Muscle of arm (tissue), 12 donors: Measurements from ENCODE around the gene AP3D1. TPM values are rescaled to one million over a fixed set of nuclear protein-coding genes. Genes with fewer than 3 reads are reported as not detected.

Source experiments
- polyA plus RNA-seq, 12 donors: library from polyadenylated mRNA; unstranded; fragments of 120-200 nt; gene quantifications; one replicate each; pipeline ENCODE4 v1.2.1, GENCODE V29; 2013; ENCODE audit not compliant: insufficient read length in 12 of 12

Gene AP3D1
- polyA plus RNA-seq, 12 donors: 32.3 to 77.2 (median 59.1) TPM; not detected in 1

Other genes with a start within 250 kb of the AP3D1 start
- gene ADAT3, start 246.2 kb downstream of the AP3D1 start, polyA plus RNA-seq: 1 to 10 TPM in 8 of 12 donors, under 1 TPM in 2, not detected in 2; 0.70 to 2.9 (median 1.2) TPM
- gene SCAMP4, start 246.2 kb downstream of the AP3D1 start, polyA plus RNA-seq: 10 to 100 TPM in 11 of 12 donors, not detected in 1; 18.3 to 42.5 (median 25.1) TPM
- gene CSNK1G2, start 210.4 kb downstream of the AP3D1 start, polyA plus RNA-seq: 100 to 1,000 TPM in 1 of 12 donors, 10 to 100 TPM in 10, not detected in 1; 25.3 to 114 (median 36.0) TPM
- gene BTBD2, start 135.9 kb downstream of the AP3D1 start, polyA plus RNA-seq: 10 to 100 TPM in 11 of 12 donors, not detected in 1; 51.2 to 83.3 (median 59.4) TPM
- 100 to 1,000 TPM in 3 of 12 donors, 10 to 100 TPM in 9; 51.7 to 925 (median 82.0) TPM for gene MKNK2, start 100.3 kb downstream of the AP3D1 start, polyA plus RNA-seq
- 10 to 100 TPM in 11 of 12 donors, not detected in 1; 14.5 to 28.4 (median 15.8) TPM for gene MOB3A, start 55.2 kb downstream of the AP3D1 start, polyA plus RNA-seq
- 1 to 10 TPM in 9 of 12 donors, under 1 TPM in 1, not detected in 2; 0.97 to 3.8 (median 2.0) TPM for gene IZUMO4, start 54.7 kb downstream of the AP3D1 start, polyA plus RNA-seq
- 10 to 100 TPM in 11 of 12 donors, not detected in 1; 17.0 to 30.7 (median 21.3) TPM for gene DOT1L, start 12.4 kb upstream of the AP3D1 start, polyA plus RNA-seq
- gene PLEKHJ1, start 84.8 kb upstream of the AP3D1 start, polyA plus RNA-seq: 100 to 1,000 TPM in 1 of 12 donors, 10 to 100 TPM in 10, not detected in 1; 41.5 to 161 (median 54.8) TPM
- gene SF3A2, start 85.3 kb upstream of the AP3D1 start, polyA plus RNA-seq: 10 to 100 TPM in 11 of 12 donors, not detected in 1; 43.8 to 91.0 (median 53.3) TPM
- gene AMH, start 97.8 kb upstream of the AP3D1 start, polyA plus RNA-seq: 1 to 10 TPM in 10 of 12 donors, under 1 TPM in 1, not detected in 1; 0.28 to 7.8 (median 4.2) TPM
- gene JSRP1, start 104.9 kb upstream of the AP3D1 start, polyA plus RNA-seq: 100 to 1,000 TPM in 1 of 12 donors, 10 to 100 TPM in 10, not detected in 1; 28.5 to 107 (median 53.7) TPM
- under 1 TPM in 7 of 12 donors, not detected in 5; 0.05 to 0.16 (median 0.09) TPM for gene PEAK3, start 130.6 kb upstream of the AP3D1 start, polyA plus RNA-seq
- under 1 TPM in 5 of 12 donors, not detected in 7; 0.08 to 0.32 (median 0.11) TPM for gene LINGO3, start 156.6 kb upstream of the AP3D1 start, polyA plus RNA-seq
- 10 to 100 TPM in 11 of 12 donors, not detected in 1; 51.9 to 73.7 (median 62.8) TPM for gene LSM7, start 177.0 kb upstream of the AP3D1 start, polyA plus RNA-seq
- gene SPPL2B, start 177.1 kb upstream of the AP3D1 start, polyA plus RNA-seq: 10 to 100 TPM in 11 of 12 donors, not detected in 1; 23.0 to 83.0 (median 35.4) TPM
- gene TMPRSS9, start 208.7 kb upstream of the AP3D1 start, polyA plus RNA-seq: 1 to 10 TPM in 1 of 12 donors, under 1 TPM in 10, not detected in 1; 0.10 to 4.4 (median 0.28) TPM